Right atrium auricular region (tissue), 2 donors: ENCODE measurements around the gene PPBP. TPM values are rescaled to one million over a fixed set of nuclear protein-coding genes. Genes with fewer than 3 reads are reported as not detected.

ENCODE experiments used
- DNase-seq: peaks from one replicate; pipeline ENCODE4 v3.0.0-alpha.2; 2019; ENCODE audit warnings: low spot score
- H3K27ac ChIP-seq, 2 donors: fragments of 200-600 bp; sonication (generic); 1 replicate in 1 of 2; 2 replicates in 1 of 2; pipeline ENCODE4 v1.5.1; 2016 to 2019
- H3K27me3 ChIP-seq, 2 donors: fragments of 200-600 bp; sonication (generic); one replicate each; pipeline versions ENCODE4 v1.5.1 to v1.6.0; 2017 to 2019
- H3K36me3 ChIP-seq: fragments of 200-600 bp; sonication (generic); one replicate; pipeline ENCODE4 v1.5.1; 2016
- H3K4me1 ChIP-seq, 2 donors: fragments of 200-600 bp; sonication (generic); one replicate each; pipeline versions ENCODE4 v1.5.1 to v1.6.0; 2017 to 2019
- H3K4me3 ChIP-seq, 2 donors: fragments of 200-600 bp; sonication (generic); 1 replicate in 1 of 2; 2 replicates in 1 of 2; pipeline ENCODE4 v1.5.1; 2017 to 2019; ENCODE audit warnings: mild to moderate bottlenecking in 1 of 2, moderate library complexity in 1 of 2
- H3K9me3 ChIP-seq, 2 donors: fragments of 200-600 bp; sonication (generic); one replicate each; pipeline ENCODE4 v1.5.1; 2019
- CTCF ChIP-seq, 2 donors: fragments of 200-600 bp; sonication (generic); IDR thresholded peaks; one replicate each; pipeline ENCODE4 v1.5.1; 2019; ENCODE audit warnings: antibody characterized with exemption in 2 of 2
- total RNA-seq, 2 donors: library from RNA; depleted of rRNA; stranded (reverse); fragments of >200 nt; gene quantifications; one replicate each; pipeline ENCODE4 v1.1.0, GENCODE V29; 2016

PPBP gene
- total RNA-seq, 2 donors from 2014 or later = 1.6 TPM; not detected in 1

- H3K27ac ChIP-seq = no peak overlapping the region
- TF ChIP-seq CTCF (IDR thresholded peaks at IDR 0.05) = no peak
- no peaks in the 10 kb centered on the region for H3K4me1 ChIP-seq
- H3K36me3 ChIP-seq = no peaks in the 10 kb centered on the region
- no peak for DNase-seq
- no peak overlapping the region for H3K4me3 ChIP-seq
- no peaks in the 10 kb centered on the region for H3K27me3 ChIP-seq
- peaks cover 0 to 15% of the 10 kb centered on the region in 2 donors for H3K9me3 ChIP-seq
Observed at GRCh38 chr4:74030285-74030684, 42.3 kb upstream of the PPBP start.

- no peak for TF ChIP-seq CTCF (IDR thresholded peaks at IDR 0.05)
- Histone ChIP-seq H3K27me3 (no peaks in the 10 kb centered on the region), H3K4me1 (no peaks in the 10 kb centered on the region), H3K36me3 (no peaks in the 10 kb centered on the region), H3K4me3 (no peak overlapping the region), H3K9me3 (peaks cover 0 to 15% of the 10 kb centered on the region in 2 donors), H3K27ac (no peak overlapping the region)
- DNase-seq = no peak
Observed at GRCh38 chr4:74028504-74028903, 40.5 kb upstream of the PPBP start.

GRCh38 chr4:74023709-74024108, 35.7 kb upstream of the PPBP start:
- no peaks in the 10 kb centered on the region for H3K36me3 ChIP-seq
- peaks cover 0 to 13% of the 10 kb centered on the region in 2 donors for H3K9me3 ChIP-seq
- no peaks in the 10 kb centered on the region for H3K27me3 ChIP-seq
- TF ChIP-seq CTCF (IDR thresholded peaks at IDR 0.05) = no peak
- no peak overlapping the region for H3K27ac ChIP-seq
- DNase-seq = no peak
- no peak overlapping the region for H3K4me3 ChIP-seq
- no peaks in the 10 kb centered on the region for H3K4me1 ChIP-seq

GRCh38 chr4:74021601-74022000, 33.6 kb upstream of the PPBP start:
- TF ChIP-seq CTCF (IDR thresholded peaks at IDR 0.05) = no peak
- no peaks in the 10 kb centered on the region for H3K27me3 ChIP-seq
- no peak overlapping the region for H3K4me3 ChIP-seq
- H3K36me3 ChIP-seq = no peaks in the 10 kb centered on the region
- no peak for DNase-seq
- no peaks in the 10 kb centered on the region for H3K4me1 ChIP-seq
- peaks cover 0 to 7% of the 10 kb centered on the region in 2 donors for H3K9me3 ChIP-seq
- H3K27ac ChIP-seq = no peak overlapping the region

GRCh38 chr4:74018771-74019170, 30.8 kb upstream of the PPBP start:
- H3K27ac ChIP-seq = no peak overlapping the region
- TF ChIP-seq CTCF (IDR thresholded peaks at IDR 0.05) = no peak

GRCh38 chr4:74018116-74018515, 30.1 kb upstream of the PPBP start:
- H3K27ac ChIP-seq = no peak overlapping the region
- H3K36me3 ChIP-seq = no peaks in the 10 kb centered on the region
- DNase-seq = no peak
- H3K4me3 ChIP-seq = no peak overlapping the region
- H3K9me3 ChIP-seq = no peaks in the 10 kb centered on the region
- no peak for TF ChIP-seq CTCF (IDR thresholded peaks at IDR 0.05)
- H3K4me1 ChIP-seq = no peaks in the 10 kb centered on the region
- H3K27me3 ChIP-seq = no peaks in the 10 kb centered on the region

More at GRCh38 chr4:74018771-74019170, 30.8 kb upstream of the PPBP start:
- no peak overlapping the region for H3K4me3 ChIP-seq
- no peak for DNase-seq
- no peaks in the 10 kb centered on the region for H3K27me3 ChIP-seq
- H3K9me3 ChIP-seq = no peaks in the 10 kb centered on the region
- H3K36me3 ChIP-seq = no peaks in the 10 kb centered on the region
- H3K4me1 ChIP-seq = no peaks in the 10 kb centered on the region
